GM18858 (cell line): ENCODE measurements around the gene SRSF10.
"Not testable (repeated sequence)": the region's sequence is repeated elsewhere in the genome, so short reads cannot be mapped to it uniquely, and the experiment has no call there.

ENCODE experiments used
- ATAC-seq: cut with Tn5 transposase; IDR thresholded peaks from one replicate; pipeline ENCODE4 v1.9.1; 2021; ENCODE audit not compliant: unreplicated experiment

Gene SRSF10

GRCh38 chr1:23999156-23999671 lies 19.1 kb upstream of the SRSF10 start:
- no peak for ATAC-seq

DNA sequence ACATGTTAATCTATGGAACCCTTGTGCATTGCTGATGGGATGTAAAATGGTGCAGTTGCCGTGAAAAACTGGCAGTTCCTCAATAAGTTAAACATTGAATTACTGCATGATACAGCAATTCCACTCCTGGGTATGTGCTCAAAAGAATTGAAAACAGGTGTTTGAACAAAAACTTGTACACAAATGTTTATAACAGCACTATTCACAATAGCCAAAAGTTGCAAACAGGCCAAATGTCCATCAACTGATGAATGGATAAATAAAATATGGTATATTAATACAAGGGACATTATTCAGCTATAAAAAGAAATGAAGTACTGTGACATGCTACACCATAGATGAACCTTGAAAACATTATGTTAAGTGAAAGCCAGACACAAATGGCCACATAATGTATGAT lies 17.7 kb upstream of the SRSF10 start:
- ATAC-seq, result no peak

- ATAC-seq, result no peak
Measured at GRCh38 chr1:23996700-23997229, 16.6 kb upstream of the SRSF10 start.

GRCh38 chr1:23995431-23995837 lies 15.3 kb upstream of the SRSF10 start:
- no peak for ATAC-seq

- ATAC-seq, result not testable (repeated sequence)
Measured at GRCh38 chr1:23992011-23992410, 11.9 kb upstream of the SRSF10 start.

DNA sequence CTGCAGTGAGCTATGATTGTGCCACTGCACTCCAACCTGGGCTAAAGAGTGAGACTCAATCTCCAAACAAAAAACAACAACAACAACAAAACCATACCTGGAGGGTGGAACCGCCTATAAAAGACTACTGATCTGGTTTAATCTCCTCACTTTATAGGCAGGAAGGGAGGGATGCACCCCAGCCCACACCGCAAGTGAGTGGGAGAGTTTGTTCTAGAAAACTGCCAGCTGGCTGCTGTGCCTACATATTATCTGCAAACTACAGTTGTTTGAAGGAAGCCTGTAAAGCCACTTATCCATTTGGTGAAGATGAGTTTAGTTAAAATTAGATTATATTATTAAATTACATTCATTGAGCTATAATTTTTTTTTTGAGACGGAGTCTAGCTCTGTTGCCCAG lies 9.1 kb upstream of the SRSF10 start:
- ATAC-seq, result no peak

- ATAC-seq, result not testable (repeated sequence)
Measured at GRCh38 chr1:23987038-23987437, 6.9 kb upstream of the SRSF10 start.

GRCh38 chr1:23984417-23985186 lies 4.5 kb upstream of the SRSF10 start:
- no peak for ATAC-seq

DNA sequence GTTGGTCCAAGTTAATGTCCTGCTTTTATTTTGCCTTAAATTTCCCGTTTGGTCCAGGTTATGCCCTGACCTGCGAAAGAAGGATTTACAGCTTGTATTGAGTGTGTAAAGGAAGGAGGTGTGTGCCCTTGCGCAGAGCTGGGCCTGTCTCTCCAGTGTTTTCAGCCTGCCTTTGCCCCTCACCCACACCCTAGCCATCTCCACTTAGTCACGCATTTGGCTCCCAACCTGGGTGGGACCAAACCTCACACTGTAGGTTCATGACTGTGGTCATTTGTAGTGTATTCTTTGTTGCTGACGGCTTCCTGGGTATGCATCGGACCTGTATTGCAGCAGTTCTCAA lies 572 bp upstream of the SRSF10 start:
- no peak for ATAC-seq

GRCh38 chr1:23979387-23979880 lies 693 bp downstream of the SRSF10 start:
- ATAC-seq, result no peak

DNA sequence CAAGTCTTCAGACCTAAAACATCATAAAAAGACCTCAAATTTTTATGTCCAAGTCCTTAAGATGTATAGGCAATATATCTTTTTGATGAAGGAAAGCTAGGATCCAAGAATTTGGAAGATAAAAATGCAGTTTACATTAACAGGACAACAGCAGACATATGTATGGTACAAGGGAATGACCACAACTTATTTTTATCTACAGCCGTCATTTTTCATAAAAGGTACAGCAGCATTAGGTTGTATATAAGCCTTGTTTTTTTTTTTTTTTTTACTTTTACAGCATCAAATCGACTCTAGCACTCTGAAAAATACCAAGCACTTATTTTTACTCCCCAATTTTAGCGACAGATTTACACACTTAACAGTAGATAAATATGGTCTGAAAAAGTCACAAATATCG lies 1.3 kb downstream of the SRSF10 start:
- ATAC-seq, result no peak

DNA sequence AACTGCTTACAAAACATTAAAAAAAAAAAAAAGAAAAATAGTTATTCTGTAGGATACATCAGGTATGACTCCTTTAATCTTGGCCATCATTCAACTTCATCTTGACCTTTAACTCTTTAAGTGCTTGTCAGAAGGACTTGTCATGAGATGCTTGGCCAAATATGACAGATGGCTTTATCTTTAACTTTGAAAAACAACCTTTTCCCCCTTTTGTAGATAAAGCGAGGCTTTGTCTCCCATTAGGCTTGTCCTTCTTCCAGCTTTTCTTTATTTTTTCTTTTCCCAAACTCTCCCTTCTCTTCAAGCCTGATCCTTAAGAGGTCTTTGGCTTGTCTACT lies 2.3 kb downstream of the SRSF10 start:
- no peak for ATAC-seq

DNA sequence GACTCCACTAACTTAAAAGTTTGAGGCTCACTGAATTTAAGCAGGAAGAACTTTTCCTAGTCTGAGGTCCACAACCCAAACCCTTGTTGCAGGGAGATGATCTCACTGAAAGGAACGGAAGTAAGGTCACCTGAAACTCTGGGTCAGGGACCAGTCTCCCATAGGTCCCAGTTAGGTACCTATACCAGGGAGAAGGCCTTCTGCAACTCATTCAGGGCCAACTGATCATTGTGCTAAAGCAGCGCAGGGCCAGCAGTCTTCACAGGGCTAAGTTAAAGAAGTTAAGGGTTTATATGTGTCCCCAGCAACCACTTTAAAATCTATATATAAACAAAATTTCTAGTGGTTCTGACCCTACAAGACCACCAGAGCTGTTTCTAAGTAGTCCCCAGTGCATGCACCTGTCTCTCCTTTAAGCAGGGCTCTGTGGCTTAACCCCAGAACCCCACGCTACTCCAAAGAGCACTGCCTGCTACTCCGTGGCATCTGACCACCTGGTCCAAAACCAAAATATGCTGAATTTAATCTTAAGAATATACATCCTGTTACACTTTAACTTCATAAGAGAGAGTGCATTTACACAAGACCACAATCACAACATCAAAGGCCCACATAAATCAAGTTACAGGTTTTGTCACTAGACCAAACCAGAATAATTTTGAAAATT lies 2.8 kb downstream of the SRSF10 start:
- no peak for ATAC-seq

GRCh38 chr1:23967871-23968270 lies 12.3 kb downstream of the SRSF10 start:
- ATAC-seq, result no peak

- ATAC-seq, result no peak
Measured at GRCh38 chr1:23966973-23967493, 13.1 kb downstream of the SRSF10 start.

DNA sequence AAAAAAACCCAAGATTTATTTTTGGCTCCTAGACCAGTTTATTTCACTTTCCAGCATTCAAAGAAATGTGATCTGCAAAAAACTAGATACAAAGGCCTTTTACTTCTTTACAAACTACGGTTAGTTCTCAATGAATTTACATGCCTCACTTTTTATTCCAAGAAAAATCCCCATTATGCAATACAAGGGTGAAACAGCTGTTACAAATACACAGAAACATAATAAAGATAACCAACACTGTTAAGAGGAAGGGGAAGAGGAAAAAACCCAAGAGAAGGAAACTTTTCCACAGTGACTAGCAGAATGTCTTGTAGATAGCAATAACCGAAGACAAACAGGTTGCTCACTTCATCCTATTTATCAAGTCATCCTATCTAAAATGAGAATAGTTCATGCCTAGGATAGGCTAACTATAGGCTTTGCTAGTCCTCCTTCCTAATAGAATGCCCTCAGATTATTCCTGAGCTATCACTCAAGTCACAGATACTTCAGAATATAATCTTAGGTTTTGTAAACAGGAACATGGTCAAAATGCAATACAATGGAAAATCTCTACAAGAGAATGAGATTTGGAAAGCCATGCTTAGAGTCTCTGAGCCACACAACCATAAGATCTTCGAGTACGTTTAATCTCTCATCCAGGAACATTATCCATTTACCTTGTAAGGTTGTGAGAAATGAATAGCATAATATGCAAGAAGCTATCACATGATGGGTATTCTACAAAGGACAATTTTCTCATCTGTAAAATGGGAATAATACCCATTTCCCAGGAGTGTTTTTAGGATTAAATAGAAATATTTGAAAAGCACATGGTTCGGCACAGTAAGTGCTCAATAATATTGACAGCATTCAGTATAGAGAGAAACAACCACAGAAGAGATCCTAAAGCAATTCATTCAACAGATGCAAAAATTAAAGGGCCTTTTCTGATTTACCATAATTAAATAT lies 15.1 kb downstream of the SRSF10 start:
- no peak for ATAC-seq

DNA sequence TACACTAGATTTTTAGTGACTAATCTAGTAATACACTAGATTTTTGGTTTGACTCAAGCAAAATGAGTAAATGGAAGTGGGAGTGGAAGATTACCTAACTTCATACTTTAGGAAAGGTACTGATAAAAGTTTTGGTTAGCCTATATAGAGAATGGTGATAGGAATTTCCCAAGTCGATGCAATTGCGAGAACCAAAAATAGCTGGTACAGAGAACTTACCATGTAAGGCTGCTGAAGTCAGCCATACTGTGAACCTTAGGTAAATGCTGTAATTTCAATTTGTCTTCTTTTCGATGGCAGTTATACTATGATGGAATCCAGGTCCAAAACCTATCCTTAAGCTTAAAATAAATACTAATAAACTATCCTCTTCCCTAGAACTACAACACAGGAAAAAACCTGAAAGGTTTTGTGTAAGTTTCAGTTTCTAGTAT lies 15.9 kb downstream of the SRSF10 start:
- ATAC-seq, result no peak

DNA sequence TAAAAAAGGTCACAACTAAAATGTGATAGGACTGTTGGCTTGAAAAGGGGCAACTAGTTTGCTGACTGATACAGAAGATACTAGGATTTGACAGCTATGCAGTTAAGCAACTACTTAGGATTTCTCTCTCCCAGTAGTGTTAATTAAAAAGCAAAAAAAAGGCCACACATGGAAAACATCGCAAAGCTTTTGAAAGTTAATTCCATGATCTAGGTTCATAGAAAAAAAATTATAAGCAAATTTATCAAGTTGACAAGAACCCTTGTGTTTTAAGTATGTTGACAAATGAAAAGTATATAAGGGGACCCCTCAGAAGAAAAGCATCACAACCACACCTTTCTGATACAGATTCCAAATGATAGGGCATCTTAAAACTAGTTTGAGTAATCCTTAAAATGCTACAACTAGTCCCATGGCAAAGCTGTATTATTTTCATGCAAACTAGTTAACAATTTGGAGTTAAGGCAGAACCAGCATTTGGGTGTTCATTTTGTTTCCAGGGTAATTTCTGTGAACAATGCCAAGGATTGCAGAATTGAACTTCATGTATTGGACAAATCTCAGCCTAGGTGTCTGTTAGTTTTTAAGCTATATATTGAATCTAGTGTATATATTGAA lies 16.4 kb downstream of the SRSF10 start:
- ATAC-seq, result no peak

- ATAC-seq, result no peak
Measured at GRCh38 chr1:23960291-23961020, 19.7 kb downstream of the SRSF10 start.
